Breast epithelium (tissue), 3 donors: Measurements from ENCODE around the gene VAV3.
A peak's percentile ranks its signal among the peaks of the same experiment; 100 is the strongest.

Experiments used
- CTCF ChIP-seq, 3 donors: fragments of 450-650 bp; IDR thresholded peaks; one replicate each; pipeline ENCODE4 v1.5.1; 2016 to 2017; ENCODE audit warnings: antibody characterized with exemption in 3 of 3, mild to moderate bottlenecking in 3 of 3, moderate library complexity in 3 of 3
- POLR2A ChIP-seq: fragments of 450-650 bp; IDR thresholded peaks from one replicate; pipeline ENCODE4 v1.6.1; 2016; ENCODE audit warnings: antibody characterized with exemption, mild to moderate bottlenecking, moderate library complexity
- POLR2AphosphoS5 ChIP-seq, 3 donors: sonication (generic); formaldehyde crosslinking; IDR thresholded peaks; one replicate each; pipeline ENCODE4 v1.6.1; 2017; ENCODE audit warnings: antibody characterized with exemption in 3 of 3

- TF ChIP-seq CTCF (IDR thresholded peaks at IDR 0.05) (no peak), POLR2A (peak; percentile 42), POLR2AphosphoS5 (IDR thresholded peaks at IDR 0.05) (no peak)
These were observed 276.9 kb downstream of the VAV3 start for GRCh38 chr1:107687849-107688753.
